Measurements from ENCODE around the gene ALOX5AP. TPM values are rescaled to one million over a fixed set of nuclear protein-coding genes. Genes with fewer than 3 reads are reported as not detected.

ALOX5AP gene
- total RNA-seq, 1 donor, result 0.43 TPM

GRCh38 chr13:30792285-30793000 lies 57.1 kb downstream of the ALOX5AP start:
- H3K4me3 ChIP-seq (ENCODE audit: low read depth, low read length), result no peak overlapping the region
- peak; percentile 92 for DNase-seq (ENCODE audit: low read depth)
- peak; percentile 66 for TF ChIP-seq CTCF (IDR thresholded peaks at IDR 0.05; ENCODE audit: insufficient read depth, low read depth, low read length)

- no peak overlapping the region for H3K4me3 ChIP-seq (ENCODE audit: low read depth, low read length)
- no peak for TF ChIP-seq CTCF (IDR thresholded peaks at IDR 0.05; ENCODE audit: insufficient read depth, low read depth, low read length)
These were observed 60.8 kb downstream of the ALOX5AP start for GRCh38 chr13:30796132-30796572.

GRCh38 chr13:30796631-30797601 lies 61.6 kb downstream of the ALOX5AP start:
- H3K4me3 ChIP-seq (ENCODE audit: low read depth, low read length), result no peak overlapping the region
- no peak for TF ChIP-seq CTCF (IDR thresholded peaks at IDR 0.05; ENCODE audit: insufficient read depth, low read depth, low read length)
- no peak for DNase-seq (ENCODE audit: low read depth)

More at GRCh38 chr13:30796132-30796572, 60.8 kb downstream of the ALOX5AP start:
- peak; percentile 57 for DNase-seq (ENCODE audit: low read depth)

- DNase-seq (ENCODE audit: low read depth), result no peak
- H3K4me3 ChIP-seq (ENCODE audit: low read depth, low read length), result no peak overlapping the region
- no peak for TF ChIP-seq CTCF (IDR thresholded peaks at IDR 0.05; ENCODE audit: insufficient read depth, low read depth, low read length)
These were observed 62.6 kb downstream of the ALOX5AP start for GRCh38 chr13:30797847-30798535.

- H3K4me3 ChIP-seq (ENCODE audit: low read depth, low read length), result no peak overlapping the region
- TF ChIP-seq CTCF (IDR thresholded peaks at IDR 0.05; ENCODE audit: insufficient read depth, low read depth, low read length), result no peak
- peak; percentile 57 for DNase-seq (ENCODE audit: low read depth)
These were observed 63.5 kb downstream of the ALOX5AP start for GRCh38 chr13:30798776-30799355.

GRCh38 chr13:30799356-30799824 lies 64.0 kb downstream of the ALOX5AP start:
- no peak for TF ChIP-seq CTCF (IDR thresholded peaks at IDR 0.05; ENCODE audit: insufficient read depth, low read depth, low read length)
- no peak overlapping the region for H3K4me3 ChIP-seq (ENCODE audit: low read depth, low read length)
- DNase-seq (ENCODE audit: low read depth), result no peak
